ENCODE measurements around the gene ONECUT1. TPM values are rescaled to one million over a fixed set of nuclear protein-coding genes. Genes with fewer than 3 reads are reported as not detected.

Gene ONECUT1
- polyA plus RNA-seq, 2 of the 4 experiments (the other 2 are of a cell fraction), result 0.05 to 0.36 TPM

- Histone ChIP-seq H3K9me3 (no peaks in the 10 kb centered on the region), H3K4me3 (no peak overlapping the region), H3K4me1 (no peaks in the 10 kb centered on the region), H3K27ac (no peak overlapping the region), H3K4me2 (no peak overlapping the region)
- TF ChIP-seq TP53 (CRISPR knock-in tag; IDR thresholded peaks at IDR 0.05) (no peak), CHD4 (IDR thresholded peaks at IDR 0.05; ENCODE audit: borderline replicate concordance) (no peak), RFX5 (IDR thresholded peaks at IDR 0.05) (no peak), CBX2 (IDR thresholded peaks at IDR 0.05; ENCODE audit: borderline replicate concordance, low read depth) (no peak), RCOR1 (IDR thresholded peaks at IDR 0.05; ENCODE audit: low read depth, low read length) (no peak), RNF2 (IDR thresholded peaks at IDR 0.05; ENCODE audit: borderline replicate concordance, low read depth) (no peak), EHMT2 (IDR thresholded peaks at IDR 0.05; ENCODE audit: low read depth) (no peak)
- FAIRE-seq, result no peak
- ChIA-PET CTCF (interaction anchor here (1.5 to 4.7 kb wide), 4 partner anchors 8 to 501 kb away, joined by 4 to 20 read pairs (median 8); no protein-coding TSS in a partner anchor), POLR2A (no interaction called here)
- ATAC-seq, result peak; percentile 46 to 57; a peak in 3 of 6 replicates
- 85% methylated on average over 6 of the region's 6 CpGs for WGBS (ENCODE audit: missing lambda C conversion rate)
- DNase-seq (ENCODE audit: low read depth in 1 of 2, low spot score in 1 of 2), result no peak
These were observed 72.2 kb downstream of the ONECUT1 start for GRCh38 chr15:52717924-52718323.

GRCh38 chr15:52717481-52717880, 72.7 kb downstream of the ONECUT1 start:
- FAIRE-seq (no peak), DNase-seq (ENCODE audit: low read depth in 1 of 2, low spot score in 1 of 2) (no peak), ATAC-seq (no peak)
- no peaks in the 10 kb centered on the region for H3K9me3 ChIP-seq
- TF ChIP-seq E2F6 (IDR thresholded peaks at IDR 0.05; ENCODE audit: borderline replicate concordance, low read depth), result no peak
- TF ChIP-seq RNF2 (IDR thresholded peaks at IDR 0.05; ENCODE audit: borderline replicate concordance, low read depth), result no peak
- TF ChIP-seq JUN (IDR thresholded peaks at IDR 0.05), result no peak
- TF ChIP-seq, protein P1, sequence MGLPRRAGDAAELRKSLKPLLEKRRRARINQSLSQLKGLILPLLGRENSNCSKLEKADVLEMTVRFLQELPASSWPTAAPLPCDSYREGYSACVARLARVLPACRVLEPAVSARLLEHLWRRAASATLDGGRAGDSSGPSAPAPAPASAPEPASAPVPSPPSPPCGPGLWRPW (IDR thresholded peaks at IDR 0.05), result no peak
- H3K4me2 ChIP-seq, result no peak overlapping the region
- H3K27ac ChIP-seq, result no peak overlapping the region
- CTCF ChIA-PET, result interaction anchor here (1.6 to 4.7 kb wide), 2 partner anchors 17 to 461 kb away, joined by 7 to 20 read pairs; no protein-coding TSS in a partner anchor
- no peak overlapping the region for H3K4me3 ChIP-seq
- POLR2A ChIA-PET, result no interaction called here
- no peaks in the 10 kb centered on the region for H3K4me1 ChIP-seq
- 67% methylated on average over 6 of the region's 6 CpGs for WGBS (ENCODE audit: missing lambda C conversion rate)

DNA sequence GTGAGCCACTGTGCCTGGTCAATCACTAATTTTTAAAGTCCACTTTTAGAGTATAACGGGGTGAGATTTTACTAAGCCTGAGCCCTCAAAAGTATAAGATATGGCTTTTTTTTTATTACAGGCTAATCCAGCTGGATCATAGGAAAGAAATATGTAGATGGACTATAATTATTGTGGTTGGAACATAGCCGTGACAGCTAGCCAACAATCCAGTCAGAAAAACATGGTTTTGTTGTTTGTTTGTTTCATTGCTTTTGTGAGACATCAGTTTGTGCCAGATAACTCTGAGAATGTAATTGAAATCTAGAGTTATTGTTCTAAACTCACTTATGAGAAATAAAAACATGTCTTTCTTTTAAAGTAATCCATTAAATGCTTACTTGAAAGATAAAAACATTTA, 73.6 kb downstream of the ONECUT1 start:
- TF ChIP-seq MYC (IDR thresholded peaks at IDR 0.05; ENCODE audit: borderline replicate concordance, low read length), result no peak
- TF ChIP-seq HEYL (CRISPR knock-in tag; IDR thresholded peaks at IDR 0.05), result no peak
- no peak for TF ChIP-seq KDM1A (IDR thresholded peaks at IDR 0.05; ENCODE audit: low read depth)
- WGBS (ENCODE audit: missing lambda C conversion rate), result 46% methylated on average over 2 of the region's 2 CpGs
- DNase-seq (ENCODE audit: low read depth in 1 of 2, low spot score in 1 of 2), result no peak
- no peak overlapping the region for H3K4me3 ChIP-seq
- POLR2A ChIA-PET, result no interaction called here
- CTCF ChIA-PET, result interaction anchor here (4.7 kb wide), 1 partner anchor 18 kb away, joined by 20 read pairs; no protein-coding TSS in a partner anchor
- H3K27ac ChIP-seq, result no peak overlapping the region
- FAIRE-seq, result no peak
- H3K9me3 ChIP-seq, result no peaks in the 10 kb centered on the region
- no peaks in the 10 kb centered on the region for H3K4me1 ChIP-seq
- H3K4me2 ChIP-seq, result no peak overlapping the region
- no peak for ATAC-seq

GRCh38 chr15:52715411-52715810, 74.7 kb downstream of the ONECUT1 start:
- Histone ChIP-seq H3K4me2 (no peak overlapping the region), H3K4me1 (no peaks in the 10 kb centered on the region), H3K9me3 (no peaks in the 10 kb centered on the region), H3K27ac (no peak overlapping the region), H3K4me3 (no peak overlapping the region)
- POLR2A ChIA-PET, result no interaction called here
- 65% methylated on average over 5 of the region's 5 CpGs for WGBS (ENCODE audit: missing lambda C conversion rate)
- ATAC-seq, result no peak
- CTCF ChIA-PET, result no interaction called here
- no peak for TF ChIP-seq HOXB5 (CRISPR knock-in tag; IDR thresholded peaks at IDR 0.05)
- TF ChIP-seq E2F6 (IDR thresholded peaks at IDR 0.05; ENCODE audit: borderline replicate concordance, low read depth), result no peak
- TF ChIP-seq RCOR1 (IDR thresholded peaks at IDR 0.05; ENCODE audit: low read depth, low read length), result no peak
- TF ChIP-seq KDM5A (IDR thresholded peaks at IDR 0.05), result no peak
- no peak for TF ChIP-seq EP300 (IDR thresholded peaks at IDR 0.05)
- TF ChIP-seq CBX2 (IDR thresholded peaks at IDR 0.05; ENCODE audit: borderline replicate concordance, low read depth), result no peak
- TF ChIP-seq ESRRA (IDR thresholded peaks at IDR 0.05; ENCODE audit: borderline replicate concordance, low read length), result no peak
- TF ChIP-seq NR3C1 (IDR thresholded peaks at IDR 0.05), result no peak
- TF ChIP-seq ZC3H11A (IDR thresholded peaks at IDR 0.05), result no peak
- TF ChIP-seq RARB (CRISPR knock-in tag; IDR thresholded peaks at IDR 0.05), result no peak
- no peak for DNase-seq (ENCODE audit: low read depth in 1 of 2, low spot score in 1 of 2)
- no peak for FAIRE-seq
